ENCODE measurements around the gene SCAPER. TPM values are rescaled to one million over a fixed set of nuclear protein-coding genes. Genes with fewer than 3 reads are reported as not detected.

The SCAPER gene
- total RNA-seq, 3 donors from 2014 or later: 19.5 to 49.8 (median 28.5) TPM

GRCh38 chr15:76772776-76773175, 132.4 kb downstream of the SCAPER start:
- Histone ChIP-seq H3K27me3 (no peaks in the 10 kb centered on the region), H3K4me1 (no peaks in the 10 kb centered on the region), H3K4me3 (no peak overlapping the region), H3K27ac (no peak overlapping the region), H3K36me3 (no peaks in the 10 kb centered on the region), H3K9me3 (no peaks in the 10 kb centered on the region)
- DNase-seq (ENCODE audit: low spot score in 2 of 2): no peak
- intact Hi-C loops (cut with DNase I; ENCODE audit: low total_unique reads): no loop called here
- TF ChIP-seq POLR2A (IDR thresholded peaks at IDR 0.05) (no peak), POLR2AphosphoS5 (IDR thresholded peaks at IDR 0.05) (no peak), CTCF (IDR thresholded peaks at IDR 0.05) (no peak)

DNA sequence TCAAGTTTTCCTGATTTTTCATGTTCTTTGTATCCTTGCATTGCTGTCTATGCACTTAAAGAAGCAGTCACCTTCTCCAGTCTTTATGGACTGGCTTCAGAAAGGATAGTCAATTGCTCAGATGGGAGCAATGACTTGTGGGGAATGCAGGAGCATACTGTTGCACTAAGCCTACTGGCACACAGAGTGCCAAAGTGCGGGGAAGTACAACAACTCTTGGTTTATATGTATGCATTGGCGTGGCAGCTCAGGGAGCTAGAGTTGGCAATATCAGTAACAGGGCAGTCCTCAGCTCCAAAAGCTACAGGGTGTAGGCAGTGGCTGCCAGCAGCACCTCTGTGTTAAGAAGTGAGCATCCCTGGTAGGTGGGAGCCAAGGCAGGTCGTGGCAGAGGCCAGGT, 141.1 kb downstream of the SCAPER start:
- H3K36me3 ChIP-seq: peaks cover 5% of the 10 kb centered on the region
- DNase-seq (ENCODE audit: low spot score in 2 of 2): no peak
- no peak for TF ChIP-seq POLR2A (IDR thresholded peaks at IDR 0.05)
- TF ChIP-seq POLR2AphosphoS5 (IDR thresholded peaks at IDR 0.05): no peak
- TF ChIP-seq CTCF (IDR thresholded peaks at IDR 0.05): no peak
- intact Hi-C loops (cut with DNase I; ENCODE audit: low total_unique reads): no loop called here
- no peak overlapping the region for H3K4me3 ChIP-seq
- H3K27ac ChIP-seq: no peak overlapping the region
- H3K9me3 ChIP-seq: no peaks in the 10 kb centered on the region
- H3K4me1 ChIP-seq: no peaks in the 10 kb centered on the region
- no peaks in the 10 kb centered on the region for H3K27me3 ChIP-seq

DNA sequence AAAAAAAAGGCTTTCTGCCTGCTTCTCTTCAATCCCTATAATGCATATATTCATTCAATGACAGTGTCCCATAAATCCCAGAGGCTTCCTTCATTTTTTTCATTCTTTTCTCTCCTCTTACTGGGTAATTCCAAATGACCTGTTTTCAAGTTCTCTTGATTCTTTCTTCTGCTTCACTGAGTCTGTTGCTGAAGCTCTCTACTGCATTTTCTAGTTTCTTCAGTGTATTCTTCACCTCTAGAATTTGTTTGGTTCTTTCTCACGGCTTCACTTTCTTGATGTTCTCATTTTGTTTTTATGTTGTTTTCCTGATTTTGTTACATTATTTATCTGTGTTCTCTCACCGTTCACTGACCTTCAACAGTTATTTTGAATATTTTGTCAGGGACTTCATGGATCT, 141.6 kb downstream of the SCAPER start:
- Histone ChIP-seq H3K4me1 (no peaks in the 10 kb centered on the region), H3K27ac (no peak overlapping the region), H3K36me3 (peaks cover 5% of the 10 kb centered on the region), H3K27me3 (no peaks in the 10 kb centered on the region), H3K9me3 (no peaks in the 10 kb centered on the region), H3K4me3 (no peak overlapping the region)
- DNase-seq (ENCODE audit: low spot score in 2 of 2): no peak
- intact Hi-C loops (cut with DNase I; ENCODE audit: low total_unique reads): no loop called here
- TF ChIP-seq POLR2AphosphoS5 (IDR thresholded peaks at IDR 0.05) (no peak), POLR2A (IDR thresholded peaks at IDR 0.05) (no peak), CTCF (IDR thresholded peaks at IDR 0.05) (no peak)

DNA sequence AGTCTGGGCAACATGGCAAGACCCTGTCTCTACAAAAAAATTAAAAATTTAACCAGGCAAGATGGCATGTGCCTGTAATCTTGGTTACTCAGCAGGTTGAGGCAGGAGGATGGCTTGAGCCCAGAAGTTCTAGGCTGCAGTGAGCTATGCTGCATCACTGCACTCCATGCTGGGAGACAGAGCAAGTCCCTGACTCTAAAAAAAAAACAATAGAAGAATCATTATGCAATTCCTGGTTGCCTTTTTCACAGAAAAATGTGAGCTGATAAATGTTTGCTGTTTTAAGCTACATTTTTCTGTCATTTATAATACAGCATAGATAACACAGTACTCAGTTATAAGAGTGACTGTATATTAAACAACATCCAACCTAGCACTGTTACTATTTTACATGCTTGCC, 148.8 kb downstream of the SCAPER start:
- no peak for DNase-seq (ENCODE audit: low spot score in 2 of 2)
- TF ChIP-seq CTCF (IDR thresholded peaks at IDR 0.05) (no peak), POLR2A (IDR thresholded peaks at IDR 0.05) (no peak), POLR2AphosphoS5 (IDR thresholded peaks at IDR 0.05) (no peak)
- no peaks in the 10 kb centered on the region for H3K27me3 ChIP-seq
- no peaks in the 10 kb centered on the region for H3K36me3 ChIP-seq
- H3K27ac ChIP-seq: no peak overlapping the region
- no peak overlapping the region for H3K4me3 ChIP-seq
- no peaks in the 10 kb centered on the region for H3K4me1 ChIP-seq
- H3K9me3 ChIP-seq: peaks cover 0 to 4% of the 10 kb centered on the region in 2 donors
- intact Hi-C loops (cut with DNase I; ENCODE audit: low total_unique reads): no loop called here

DNA sequence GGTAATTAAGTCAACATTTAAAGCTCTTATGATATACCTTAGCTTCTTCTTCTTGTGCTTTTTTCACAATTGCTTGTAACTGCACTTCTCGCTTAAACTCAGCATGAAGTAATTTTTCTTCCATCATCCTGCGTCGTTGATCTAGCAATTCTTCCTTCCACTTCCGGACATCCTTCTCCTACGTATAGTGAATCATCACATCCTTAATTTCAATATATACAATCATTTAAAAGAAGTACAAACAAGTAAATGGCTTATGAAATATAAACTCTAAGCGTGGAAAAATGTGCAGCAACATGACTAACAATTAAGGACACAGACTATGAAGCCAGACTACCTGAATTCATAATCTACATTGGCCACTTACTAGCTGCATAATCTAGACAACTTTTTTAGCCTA, 151.4 kb downstream of the SCAPER start:
- no peaks in the 10 kb centered on the region for H3K27me3 ChIP-seq
- peaks cover 0 to 13% of the 10 kb centered on the region in 2 donors for H3K9me3 ChIP-seq
- no peak for TF ChIP-seq POLR2A (IDR thresholded peaks at IDR 0.05)
- DNase-seq (ENCODE audit: low spot score in 2 of 2): no peak
- H3K4me3 ChIP-seq: no peak overlapping the region
- H3K36me3 ChIP-seq: no peaks in the 10 kb centered on the region
- no peaks in the 10 kb centered on the region for H3K4me1 ChIP-seq
- intact Hi-C loops (cut with DNase I; ENCODE audit: low total_unique reads): no loop called here
- no peak overlapping the region for H3K27ac ChIP-seq

DNA sequence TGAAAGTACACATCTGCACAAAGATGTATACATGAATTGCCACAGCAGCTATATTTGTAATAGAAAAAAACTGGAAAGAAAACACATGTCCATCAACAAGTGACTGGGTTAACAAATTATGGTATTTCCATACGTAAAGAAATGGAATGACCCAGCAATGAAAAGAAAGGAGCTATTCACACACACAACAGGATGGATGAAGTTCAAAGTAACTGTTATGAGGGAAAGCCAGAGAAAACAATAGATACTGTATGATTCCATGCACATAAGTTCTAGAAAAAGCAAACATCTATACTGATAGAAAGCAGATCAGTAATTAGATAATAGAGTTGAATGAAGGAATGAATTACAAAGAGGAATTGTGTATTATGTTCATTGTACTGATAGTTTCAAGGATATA, 152.0 kb downstream of the SCAPER start:
- Histone ChIP-seq H3K27ac (no peak overlapping the region), H3K4me1 (no peaks in the 10 kb centered on the region), H3K9me3 (peaks cover 0 to 13% of the 10 kb centered on the region in 2 donors), H3K4me3 (no peak overlapping the region), H3K36me3 (no peaks in the 10 kb centered on the region), H3K27me3 (no peaks in the 10 kb centered on the region)
- TF ChIP-seq POLR2A (IDR thresholded peaks at IDR 0.05): no peak
- TF ChIP-seq POLR2AphosphoS5 (IDR thresholded peaks at IDR 0.05): no peak
- intact Hi-C loops (cut with DNase I; ENCODE audit: low total_unique reads): no loop called here
- DNase-seq (ENCODE audit: low spot score in 2 of 2): no peak

Data from breast epithelium (tissue), 4 donors.